H1 (cell line): ENCODE data around the gene POLN. TPM values are rescaled to one million over a fixed set of nuclear protein-coding genes. Genes with fewer than 3 reads are reported as not detected.

Experiments used
- CBX8 ChIP-seq: fragments of 300-800, 300-1000 bp; sonication (generic); IDR thresholded peaks from 2 replicates; pipeline ENCODE4 v1.7.1; 2016; ENCODE audit warnings: low read depth, low read length, borderline replicate concordance
- PHF8 ChIP-seq: fragments of 200-600 bp; sonication (generic); conservative IDR thresholded peaks from 2 replicates; pipeline ENCODE4 v1.7.1; 2012; ENCODE audit warnings: low read depth, mild to moderate bottlenecking, inconsistent platforms, low read length, moderate library complexity
- RBBP5 ChIP-seq: IDR thresholded peaks from 2 replicates; pipeline ENCODE4 v1.7.1; 2012; ENCODE audit warnings: low read depth, mild to moderate bottlenecking, inconsistent platforms, low read length, moderate library complexity, borderline replicate concordance
- RXRA ChIP-seq: IDR thresholded peaks from 2 replicates; pipeline ENCODE4 v1.6.1; 2011; ENCODE audit warnings: low read depth, mild to moderate bottlenecking, low read length, moderate library complexity; ENCODE audit not compliant: insufficient read depth
- SIX5 ChIP-seq: IDR thresholded peaks from 2 replicates; pipeline ENCODE4 v1.6.1; 2011; ENCODE audit warnings: mild to moderate bottlenecking, low read depth, low read length
- SP2 ChIP-seq: IDR thresholded peaks from 2 replicates; pipeline ENCODE4 v1.6.1; 2012; ENCODE audit warnings: mild to moderate bottlenecking, low read length, inconsistent platforms
- TEAD4 ChIP-seq: IDR thresholded peaks from 2 replicates; pipeline ENCODE4 v1.6.1; 2012; ENCODE audit warnings: low read depth, low read length, inconsistent platforms, mixed read lengths
- YY1 ChIP-seq: IDR thresholded peaks from 2 replicates; pipeline ENCODE4 v1.6.1; 2011; ENCODE audit warnings: low read depth, mild to moderate bottlenecking, low read length
- polyA plus RNA-seq, 7 experiments: library from polyadenylated mRNA; depleted of rRNA in 3 of 7; stranded (reverse) in 5 of 7; unstranded in 2 of 7; fragments of >200 nt in 5 of 7; fragments of 200-250 nt in 2 of 7; gene quantifications; 1 replicate in 5 of 7; 2 replicates in 1 of 7; 4 replicates in 1 of 7; pipeline versions ENCODE4 v1.2.1 to v1.2.3, GENCODE V29; 2011 to 2013; ENCODE audit warnings: missing spikeins in 2 of 7, mixed read lengths in 2 of 7
- total RNA-seq: library from RNA; stranded (reverse); fragmentation: NEBNext Ultra II Directional; extraction: Animal tissue kit (Norgen Biotek cat#: 25700); gene quantifications from 2 replicates; pipeline ENCODE4 v1.2.1, GENCODE V29; 2021
- TF ChIP-seq, protein P1 (sequence below): fragments of 300-600 bp; sonication (generic); IDR thresholded peaks from 2 replicates; pipeline ENCODE4 v1.7.1; 2012; ENCODE audit warnings: low read length, moderate library complexity, mild to moderate bottlenecking, inconsistent platforms; ENCODE audit not compliant: insufficient replicate concordance

Gene POLN
- total and polyA plus RNA-seq, 2 of the 8 experiments (the other 6 are each of a cell fraction or from before 2014, with no cell fraction given) = 0.98 to 1.5 TPM

DNA sequence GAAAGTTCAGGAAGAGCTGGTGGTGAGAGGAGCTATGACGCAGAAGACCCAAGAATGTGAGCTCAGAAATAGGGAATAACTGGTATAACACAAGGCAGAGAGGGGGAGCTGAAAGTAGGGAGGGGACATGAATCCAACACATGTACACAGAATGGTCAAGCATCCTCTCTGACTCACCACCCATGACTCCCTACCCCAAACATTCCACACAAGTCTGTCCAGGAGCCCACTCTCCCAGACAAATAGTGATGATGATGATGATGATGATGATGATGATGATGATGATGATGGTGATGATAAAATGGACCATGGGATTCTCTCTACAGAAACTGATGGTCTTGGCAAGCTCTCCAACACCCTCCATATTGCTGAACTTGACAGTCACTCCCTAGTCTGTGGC is 136.4 kb downstream of the POLN start (continued):
- TF ChIP-seq, protein P1, sequence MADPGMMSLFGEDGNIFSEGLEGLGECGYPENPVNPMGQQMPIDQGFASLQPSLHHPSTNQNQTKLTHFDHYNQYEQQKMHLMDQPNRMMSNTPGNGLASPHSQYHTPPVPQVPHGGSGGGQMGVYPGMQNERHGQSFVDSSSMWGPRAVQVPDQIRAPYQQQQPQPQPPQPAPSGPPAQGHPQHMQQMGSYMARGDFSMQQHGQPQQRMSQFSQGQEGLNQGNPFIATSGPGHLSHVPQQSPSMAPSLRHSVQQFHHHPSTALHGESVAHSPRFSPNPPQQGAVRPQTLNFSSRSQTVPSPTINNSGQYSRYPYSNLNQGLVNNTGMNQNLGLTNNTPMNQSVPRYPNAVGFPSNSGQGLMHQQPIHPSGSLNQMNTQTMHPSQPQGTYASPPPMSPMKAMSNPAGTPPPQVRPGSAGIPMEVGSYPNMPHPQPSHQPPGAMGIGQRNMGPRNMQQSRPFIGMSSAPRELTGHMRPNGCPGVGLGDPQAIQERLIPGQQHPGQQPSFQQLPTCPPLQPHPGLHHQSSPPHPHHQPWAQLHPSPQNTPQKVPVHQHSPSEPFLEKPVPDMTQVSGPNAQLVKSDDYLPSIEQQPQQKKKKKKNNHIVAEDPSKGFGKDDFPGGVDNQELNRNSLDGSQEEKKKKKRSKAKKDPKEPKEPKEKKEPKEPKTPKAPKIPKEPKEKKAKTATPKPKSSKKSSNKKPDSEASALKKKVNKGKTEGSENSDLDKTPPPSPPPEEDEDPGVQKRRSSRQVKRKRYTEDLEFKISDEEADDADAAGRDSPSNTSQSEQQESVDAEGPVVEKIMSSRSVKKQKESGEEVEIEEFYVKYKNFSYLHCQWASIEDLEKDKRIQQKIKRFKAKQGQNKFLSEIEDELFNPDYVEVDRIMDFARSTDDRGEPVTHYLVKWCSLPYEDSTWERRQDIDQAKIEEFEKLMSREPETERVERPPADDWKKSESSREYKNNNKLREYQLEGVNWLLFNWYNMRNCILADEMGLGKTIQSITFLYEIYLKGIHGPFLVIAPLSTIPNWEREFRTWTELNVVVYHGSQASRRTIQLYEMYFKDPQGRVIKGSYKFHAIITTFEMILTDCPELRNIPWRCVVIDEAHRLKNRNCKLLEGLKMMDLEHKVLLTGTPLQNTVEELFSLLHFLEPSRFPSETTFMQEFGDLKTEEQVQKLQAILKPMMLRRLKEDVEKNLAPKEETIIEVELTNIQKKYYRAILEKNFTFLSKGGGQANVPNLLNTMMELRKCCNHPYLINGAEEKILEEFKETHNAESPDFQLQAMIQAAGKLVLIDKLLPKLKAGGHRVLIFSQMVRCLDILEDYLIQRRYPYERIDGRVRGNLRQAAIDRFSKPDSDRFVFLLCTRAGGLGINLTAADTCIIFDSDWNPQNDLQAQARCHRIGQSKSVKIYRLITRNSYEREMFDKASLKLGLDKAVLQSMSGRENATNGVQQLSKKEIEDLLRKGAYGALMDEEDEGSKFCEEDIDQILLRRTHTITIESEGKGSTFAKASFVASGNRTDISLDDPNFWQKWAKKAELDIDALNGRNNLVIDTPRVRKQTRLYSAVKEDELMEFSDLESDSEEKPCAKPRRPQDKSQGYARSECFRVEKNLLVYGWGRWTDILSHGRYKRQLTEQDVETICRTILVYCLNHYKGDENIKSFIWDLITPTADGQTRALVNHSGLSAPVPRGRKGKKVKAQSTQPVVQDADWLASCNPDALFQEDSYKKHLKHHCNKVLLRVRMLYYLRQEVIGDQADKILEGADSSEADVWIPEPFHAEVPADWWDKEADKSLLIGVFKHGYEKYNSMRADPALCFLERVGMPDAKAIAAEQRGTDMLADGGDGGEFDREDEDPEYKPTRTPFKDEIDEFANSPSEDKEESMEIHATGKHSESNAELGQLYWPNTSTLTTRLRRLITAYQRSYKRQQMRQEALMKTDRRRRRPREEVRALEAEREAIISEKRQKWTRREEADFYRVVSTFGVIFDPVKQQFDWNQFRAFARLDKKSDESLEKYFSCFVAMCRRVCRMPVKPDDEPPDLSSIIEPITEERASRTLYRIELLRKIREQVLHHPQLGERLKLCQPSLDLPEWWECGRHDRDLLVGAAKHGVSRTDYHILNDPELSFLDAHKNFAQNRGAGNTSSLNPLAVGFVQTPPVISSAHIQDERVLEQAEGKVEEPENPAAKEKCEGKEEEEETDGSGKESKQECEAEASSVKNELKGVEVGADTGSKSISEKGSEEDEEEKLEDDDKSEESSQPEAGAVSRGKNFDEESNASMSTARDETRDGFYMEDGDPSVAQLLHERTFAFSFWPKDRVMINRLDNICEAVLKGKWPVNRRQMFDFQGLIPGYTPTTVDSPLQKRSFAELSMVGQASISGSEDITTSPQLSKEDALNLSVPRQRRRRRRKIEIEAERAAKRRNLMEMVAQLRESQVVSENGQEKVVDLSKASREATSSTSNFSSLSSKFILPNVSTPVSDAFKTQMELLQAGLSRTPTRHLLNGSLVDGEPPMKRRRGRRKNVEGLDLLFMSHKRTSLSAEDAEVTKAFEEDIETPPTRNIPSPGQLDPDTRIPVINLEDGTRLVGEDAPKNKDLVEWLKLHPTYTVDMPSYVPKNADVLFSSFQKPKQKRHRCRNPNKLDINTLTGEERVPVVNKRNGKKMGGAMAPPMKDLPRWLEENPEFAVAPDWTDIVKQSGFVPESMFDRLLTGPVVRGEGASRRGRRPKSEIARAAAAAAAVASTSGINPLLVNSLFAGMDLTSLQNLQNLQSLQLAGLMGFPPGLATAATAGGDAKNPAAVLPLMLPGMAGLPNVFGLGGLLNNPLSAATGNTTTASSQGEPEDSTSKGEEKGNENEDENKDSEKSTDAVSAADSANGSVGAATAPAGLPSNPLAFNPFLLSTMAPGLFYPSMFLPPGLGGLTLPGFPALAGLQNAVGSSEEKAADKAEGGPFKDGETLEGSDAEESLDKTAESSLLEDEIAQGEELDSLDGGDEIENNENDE = no peak
- no peak for TF ChIP-seq YY1
- no peak for TF ChIP-seq CBX8
- no peak for TF ChIP-seq SIX5
- no peak for TF ChIP-seq SP2
- TF ChIP-seq PHF8 = no peak
- no peak for TF ChIP-seq RXRA
- no peak for TF ChIP-seq TEAD4
- no peak for TF ChIP-seq RBBP5
